ENCODE measurements around the gene RPS14. TPM values are rescaled to one million over a fixed set of nuclear protein-coding genes. Genes with fewer than 3 reads are reported as not detected.
A peak's percentile ranks its signal among the peaks of the same experiment; 100 is the strongest.

Gene RPS14
- total RNA-seq, 3 donors from 2014 or later (not counting 1 experiment from before 2014, with no cell fraction given) = 1,744 to 2,278 (median 2,016) TPM

DNA sequence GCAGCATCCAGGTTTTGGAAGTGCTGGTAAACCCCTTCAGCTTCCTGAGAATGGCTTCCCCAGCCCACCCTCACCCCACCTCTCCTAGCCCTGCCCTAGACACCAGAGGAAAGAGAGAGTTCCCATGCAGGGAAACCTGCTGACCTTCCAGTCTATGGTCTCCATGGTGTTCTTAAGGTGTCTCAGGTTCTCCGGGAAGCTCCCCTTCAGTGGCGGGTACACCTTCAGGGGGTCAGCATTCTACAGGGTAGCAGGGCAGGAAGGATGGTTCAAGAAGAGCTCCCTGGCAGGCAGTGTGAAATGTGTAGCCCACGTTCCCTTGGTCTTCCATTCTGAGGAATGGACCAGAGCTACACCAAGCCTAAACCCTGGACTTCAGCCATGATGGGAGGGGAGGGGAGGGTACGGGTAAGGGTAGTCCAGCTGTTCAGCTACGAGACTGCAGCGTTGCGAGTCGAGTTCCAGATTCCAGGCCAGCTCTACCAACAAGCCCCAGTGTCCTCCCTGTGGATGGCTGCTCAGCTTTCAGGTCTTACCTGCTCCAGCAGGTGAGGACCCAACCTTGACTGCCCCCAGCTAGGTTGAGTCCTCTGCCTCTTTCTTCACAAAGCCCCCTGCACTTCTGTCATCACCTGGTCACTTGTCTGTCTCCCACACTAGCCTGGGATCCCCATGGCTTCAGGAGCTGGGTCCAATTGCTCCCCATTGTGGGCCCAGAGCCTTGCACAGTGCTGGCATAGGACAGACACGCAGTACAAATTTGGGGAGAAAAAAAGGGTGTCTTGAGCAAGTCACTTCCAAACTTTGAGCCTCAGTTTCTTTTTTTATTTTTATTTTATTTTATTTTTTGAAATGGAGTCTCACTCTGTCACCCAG is 44.4 kb downstream of the RPS14 start:
- H3K36me3 ChIP-seq (ENCODE audit: control insufficient read depth, insufficient read depth, low read length) = peaks cover 79% of the 10 kb centered on the region
- Mint-ChIP-seq H3K27ac (no peak overlapping the region), H3K27me3 (ENCODE audit: low read depth in 2 of 2) (no peaks in the 10 kb centered on the region), H3K36me3 (no peaks in the 10 kb centered on the region), H3K9me3 (no peaks in the 10 kb centered on the region), H3K4me1 (peaks cover 17 to 28% of the 10 kb centered on the region in 2 donors), H3K4me3 (no peak overlapping the region)
- WGBS (ENCODE audit: insufficient coverage) = 94% methylated on average over 9 of the region's 9 CpGs
- TF ChIP-seq, protein P1, sequence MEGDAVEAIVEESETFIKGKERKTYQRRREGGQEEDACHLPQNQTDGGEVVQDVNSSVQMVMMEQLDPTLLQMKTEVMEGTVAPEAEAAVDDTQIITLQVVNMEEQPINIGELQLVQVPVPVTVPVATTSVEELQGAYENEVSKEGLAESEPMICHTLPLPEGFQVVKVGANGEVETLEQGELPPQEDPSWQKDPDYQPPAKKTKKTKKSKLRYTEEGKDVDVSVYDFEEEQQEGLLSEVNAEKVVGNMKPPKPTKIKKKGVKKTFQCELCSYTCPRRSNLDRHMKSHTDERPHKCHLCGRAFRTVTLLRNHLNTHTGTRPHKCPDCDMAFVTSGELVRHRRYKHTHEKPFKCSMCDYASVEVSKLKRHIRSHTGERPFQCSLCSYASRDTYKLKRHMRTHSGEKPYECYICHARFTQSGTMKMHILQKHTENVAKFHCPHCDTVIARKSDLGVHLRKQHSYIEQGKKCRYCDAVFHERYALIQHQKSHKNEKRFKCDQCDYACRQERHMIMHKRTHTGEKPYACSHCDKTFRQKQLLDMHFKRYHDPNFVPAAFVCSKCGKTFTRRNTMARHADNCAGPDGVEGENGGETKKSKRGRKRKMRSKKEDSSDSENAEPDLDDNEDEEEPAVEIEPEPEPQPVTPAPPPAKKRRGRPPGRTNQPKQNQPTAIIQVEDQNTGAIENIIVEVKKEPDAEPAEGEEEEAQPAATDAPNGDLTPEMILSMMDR (IDR thresholded peaks at IDR 0.05) = no peak
- H3K9me3 ChIP-seq (ENCODE audit: control insufficient read depth, insufficient read depth, low read length) = no peaks in the 10 kb centered on the region
- intact Hi-C loops (cut with micrococcal nuclease) = no loop called here
- ATAC-seq (no peak), DNase-seq (no peak)
- H3K4me3 ChIP-seq (ENCODE audit: low read length) = no peak overlapping the region
- peaks cover 39% of the 10 kb centered on the region for H3K4me1 ChIP-seq (ENCODE audit: control insufficient read depth, insufficient read depth, low read length)
- H3K27ac ChIP-seq (ENCODE audit: low read length) = peak overlapping the region; percentile 3
- no peaks in the 10 kb centered on the region for H3K27me3 ChIP-seq (ENCODE audit: control insufficient read depth, insufficient read depth, low read length)

DNA sequence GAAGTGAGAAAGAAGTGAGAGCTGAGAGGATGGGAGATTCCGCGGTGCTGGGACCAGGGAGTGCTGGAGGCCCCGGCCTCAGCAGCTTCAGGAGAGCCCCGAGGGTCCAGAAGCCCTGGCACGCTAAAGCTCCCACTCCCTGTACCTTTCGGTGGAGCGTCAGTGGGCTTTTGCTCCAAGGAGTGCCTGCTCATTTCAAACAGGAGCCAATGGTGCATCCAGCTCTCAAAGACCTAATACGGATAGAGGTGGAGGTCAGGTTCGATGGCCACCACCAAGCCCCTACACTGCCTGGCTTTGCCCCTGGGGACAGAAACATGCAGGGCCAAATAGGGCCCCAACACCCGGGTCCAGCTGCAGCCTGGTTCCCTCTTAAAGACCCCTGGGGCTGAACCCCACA is 45.0 kb downstream of the RPS14 start:
- peaks cover 33% of the 10 kb centered on the region for H3K4me1 ChIP-seq (ENCODE audit: control insufficient read depth, insufficient read depth, low read length)
- WGBS (ENCODE audit: insufficient coverage) = 95% methylated on average over 10 of the region's 10 CpGs
- intact Hi-C loops (cut with micrococcal nuclease) = no loop called here
- H3K27me3 ChIP-seq (ENCODE audit: control insufficient read depth, insufficient read depth, low read length) = no peaks in the 10 kb centered on the region
- no peak overlapping the region for H3K4me3 ChIP-seq (ENCODE audit: low read length)
- DNase-seq (no peak), ATAC-seq (no peak)
- H3K9me3 ChIP-seq (ENCODE audit: control insufficient read depth, insufficient read depth, low read length) = no peaks in the 10 kb centered on the region
- TF ChIP-seq, protein P1 (IDR thresholded peaks at IDR 0.05) = no peak
- Mint-ChIP-seq H3K4me3 (no peak overlapping the region), H3K9me3 (no peaks in the 10 kb centered on the region), H3K27ac (peak overlapping the region in 1 of 2 donors; percentile 36), H3K4me1 (peaks cover 16 to 23% of the 10 kb centered on the region in 2 donors), H3K36me3 (no peaks in the 10 kb centered on the region), H3K27me3 (ENCODE audit: low read depth in 2 of 2) (no peaks in the 10 kb centered on the region)
- H3K36me3 ChIP-seq (ENCODE audit: control insufficient read depth, insufficient read depth, low read length) = peaks cover 86% of the 10 kb centered on the region
- H3K27ac ChIP-seq (ENCODE audit: low read length) = no peak overlapping the region

DNA sequence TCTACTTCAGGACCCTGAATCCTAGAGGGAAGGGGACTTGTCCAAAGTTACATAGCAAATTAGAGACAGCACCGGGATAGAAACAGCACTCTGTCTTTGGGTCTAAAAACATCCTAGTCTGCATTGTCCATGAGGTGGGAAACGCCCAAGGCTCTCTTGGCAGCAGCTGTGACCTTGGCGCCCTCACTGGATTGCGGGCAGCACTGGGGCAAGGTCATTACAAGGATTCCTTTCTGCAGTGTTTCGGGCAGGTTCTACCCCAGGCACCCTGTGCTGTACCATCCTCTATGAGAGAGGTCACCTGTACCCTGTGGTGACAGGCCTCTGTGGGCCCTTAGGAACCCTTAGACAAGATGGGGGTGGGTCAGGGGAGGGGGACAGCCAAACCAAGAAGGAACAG is 45.4 kb downstream of the RPS14 start:
- DNase-seq = no peak
- Mint-ChIP-seq H3K27me3 (ENCODE audit: low read depth in 2 of 2) (no peaks in the 10 kb centered on the region), H3K4me3 (peak overlapping the region; percentile 13), H3K27ac (peak overlapping the region in 1 of 2 donors; percentile 36), H3K4me1 (peaks cover 16 to 23% of the 10 kb centered on the region in 2 donors), H3K9me3 (no peaks in the 10 kb centered on the region), H3K36me3 (no peaks in the 10 kb centered on the region)
- intact Hi-C loops (cut with micrococcal nuclease) = no loop called here
- WGBS (ENCODE audit: insufficient coverage) = 92% methylated on average over 5 of the region's 5 CpGs
- H3K9me3 ChIP-seq (ENCODE audit: control insufficient read depth, insufficient read depth, low read length) = no peaks in the 10 kb centered on the region
- H3K4me1 ChIP-seq (ENCODE audit: control insufficient read depth, insufficient read depth, low read length) = peaks cover 29% of the 10 kb centered on the region
- no peak overlapping the region for H3K27ac ChIP-seq (ENCODE audit: low read length)
- H3K4me3 ChIP-seq (ENCODE audit: low read length) = no peak overlapping the region
- no peaks in the 10 kb centered on the region for H3K27me3 ChIP-seq (ENCODE audit: control insufficient read depth, insufficient read depth, low read length)
- TF ChIP-seq, protein P1 (IDR thresholded peaks at IDR 0.05) = no peak
- ATAC-seq = no peak
- peaks cover 90% of the 10 kb centered on the region for H3K36me3 ChIP-seq (ENCODE audit: control insufficient read depth, insufficient read depth, low read length)

Measured in natural killer cell (primary cell).